Stomach (tissue), 9 donors: ENCODE measurements around the gene USP1. TPM values are rescaled to one million over a fixed set of nuclear protein-coding genes. Genes with fewer than 3 reads are reported as not detected.

Source experiments
- DNase-seq, 2 donors: peaks; one replicate each; pipeline versions ENCODE4 v3.0.0 to v3.0.0-alpha.2; 2013 to 2019
- H3K27ac ChIP-seq, 5 donors: fragments of 200-600 bp in 4 of 5; sonication (generic) in 4 of 5; one replicate each; pipeline ENCODE4 v1.5.1; 2013 to 2019; ENCODE audit warnings: mild to moderate bottlenecking in 1 of 5, moderate library complexity in 1 of 5
- H3K27me3 ChIP-seq, 3 donors: fragments of 200-600 bp; sonication (generic); one replicate each; pipeline ENCODE4 v1.5.1; 2017 to 2019; ENCODE audit warnings: mixed run types in 1 of 3
- H3K36me3 ChIP-seq, 4 donors: fragments of 200-600 bp; sonication (generic); 1 replicate in 3 of 4; 2 replicates in 1 of 4; pipeline ENCODE4 v1.5.1; 2016 to 2019
- H3K4me1 ChIP-seq, 4 donors: fragments of 200-600 bp; sonication (generic); one replicate each; pipeline ENCODE4 v1.5.1; 2016 to 2019
- H3K4me3 ChIP-seq, 4 donors: fragments of 200-600 bp; sonication (generic) in 3 of 4; one replicate each; pipeline ENCODE4 v1.5.1; 2016 to 2019; ENCODE audit warnings: mild to moderate bottlenecking in 1 of 4
- H3K9me3 ChIP-seq, 4 donors: fragments of 200-600 bp; sonication (generic); one replicate each; pipeline ENCODE4 v1.5.1; 2016 to 2019
- EP300 ChIP-seq: sonication (generic); formaldehyde crosslinking; IDR thresholded peaks from one replicate; pipeline ENCODE4 v1.6.1; 2017; ENCODE audit warnings: antibody characterized with exemption
- POLR2A ChIP-seq, 4 donors: fragments of 450-650 bp; IDR thresholded peaks; one replicate each; pipeline ENCODE4 v1.6.1; 2016; ENCODE audit warnings: antibody characterized with exemption in 4 of 4, control low read depth in 2 of 4, mild to moderate bottlenecking in 1 of 4, moderate library complexity in 1 of 4
- POLR2AphosphoS5 ChIP-seq, 3 donors: sonication (generic); formaldehyde crosslinking; IDR thresholded peaks; one replicate each; pipeline ENCODE4 v1.6.1; 2016; ENCODE audit warnings: antibody characterized with exemption in 3 of 3
- whole genome bisulfite sequencing, 5 donors: extraction: QIAGEN DNeasy Blood & Tissue Kit in 3 of 5; methylation state at CpG; one replicate each; pipeline versions ENCODE4 v1.1.5 to v1.1.7; 2013 to 2018; 5-methylcytosine and 5-hydroxymethylcytosine counted together
- intact Hi-C: fragments of 100-400 bp; cut with DNase I; formaldehyde crosslinking; loops from one replicate; pipeline ENCODE4 v1.15.1; 2023; ENCODE audit warnings: low total_unique reads
- polyA plus RNA-seq, 3 donors: library from polyadenylated mRNA; stranded (reverse); fragments of 200-250 nt; gene quantifications; one replicate each; pipeline ENCODE4 v1.2.3, GENCODE V29; 2013
- total RNA-seq, 5 donors: library from RNA; depleted of rRNA; stranded (reverse); fragments of >200 nt; gene quantifications; one replicate each; pipeline versions ENCODE4 v1.1.0 to v1.2.3, GENCODE V29; 2014 to 2016
- TF ChIP-seq, protein P1 (sequence below), 7 experiments: fragments of 450-650 bp in 4 of 7; fragments of 200-600 bp in 3 of 7; sonication (generic) in 3 of 7; IDR thresholded peaks; one replicate each; pipeline ENCODE4 v1.5.1; 2016 to 2019; ENCODE audit warnings: antibody characterized with exemption in 7 of 7, control low read depth in 2 of 7, mild to moderate bottlenecking in 1 of 7
- donor health status: healthy with polysubstance abuse.
- donor health status: Bipolar disorder and iron deficiency.
- donor health status: healthy.

USP1 gene
- total and polyA plus RNA-seq, 8 donors: 5.4 to 47.5 (median 15.5) TPM

DNA sequence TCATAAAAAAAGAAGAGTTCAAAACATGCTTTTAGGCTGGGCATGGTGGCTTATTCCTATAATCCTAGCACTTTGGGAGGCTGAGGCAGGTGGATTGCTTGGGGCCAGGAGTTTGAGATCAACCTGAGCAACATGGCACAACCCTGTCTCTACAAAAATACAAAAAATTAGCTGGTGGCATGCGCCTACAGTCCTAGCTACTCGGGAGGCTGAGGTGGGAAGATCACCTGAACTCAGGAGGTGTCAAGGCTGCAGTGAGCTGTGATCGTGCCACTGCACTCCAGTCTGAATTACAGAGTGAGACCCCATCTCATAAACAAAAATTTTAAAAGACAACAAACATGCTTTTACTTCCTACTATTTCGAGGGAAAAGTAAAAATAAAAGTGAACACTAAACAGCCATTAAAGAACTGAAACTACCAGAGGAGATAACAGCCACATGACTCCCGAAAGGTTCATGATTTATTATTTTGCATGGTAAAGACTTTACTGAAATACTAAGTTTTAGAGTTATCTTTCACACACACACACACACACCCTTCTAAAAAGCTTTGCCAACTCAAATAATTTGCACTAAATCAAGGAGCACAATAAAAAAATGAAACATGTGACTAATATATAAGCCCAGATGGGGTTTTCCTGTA, 48.1 kb downstream of the USP1 start:
- WGBS, 5 donors: 78 to 86% (median 85%) methylated on average over 5 of the region's 5 CpGs
- Histone ChIP-seq H3K27ac (no peak overlapping the region), H3K4me3 (no peak overlapping the region), H3K4me1 (no peaks in the 10 kb centered on the region), H3K36me3 (peaks cover 0 to 53% (median 37%) of the 10 kb centered on the region in 4 donors), H3K27me3 (no peaks in the 10 kb centered on the region), H3K9me3 (no peaks in the 10 kb centered on the region)
- intact Hi-C loops: no loop called here
- TF ChIP-seq EP300: no peak
- TF ChIP-seq POLR2A (IDR thresholded peaks at IDR 0.05): no peak
- TF ChIP-seq, protein P1, sequence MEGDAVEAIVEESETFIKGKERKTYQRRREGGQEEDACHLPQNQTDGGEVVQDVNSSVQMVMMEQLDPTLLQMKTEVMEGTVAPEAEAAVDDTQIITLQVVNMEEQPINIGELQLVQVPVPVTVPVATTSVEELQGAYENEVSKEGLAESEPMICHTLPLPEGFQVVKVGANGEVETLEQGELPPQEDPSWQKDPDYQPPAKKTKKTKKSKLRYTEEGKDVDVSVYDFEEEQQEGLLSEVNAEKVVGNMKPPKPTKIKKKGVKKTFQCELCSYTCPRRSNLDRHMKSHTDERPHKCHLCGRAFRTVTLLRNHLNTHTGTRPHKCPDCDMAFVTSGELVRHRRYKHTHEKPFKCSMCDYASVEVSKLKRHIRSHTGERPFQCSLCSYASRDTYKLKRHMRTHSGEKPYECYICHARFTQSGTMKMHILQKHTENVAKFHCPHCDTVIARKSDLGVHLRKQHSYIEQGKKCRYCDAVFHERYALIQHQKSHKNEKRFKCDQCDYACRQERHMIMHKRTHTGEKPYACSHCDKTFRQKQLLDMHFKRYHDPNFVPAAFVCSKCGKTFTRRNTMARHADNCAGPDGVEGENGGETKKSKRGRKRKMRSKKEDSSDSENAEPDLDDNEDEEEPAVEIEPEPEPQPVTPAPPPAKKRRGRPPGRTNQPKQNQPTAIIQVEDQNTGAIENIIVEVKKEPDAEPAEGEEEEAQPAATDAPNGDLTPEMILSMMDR (IDR thresholded peaks at IDR 0.05): no peak
- no peak for TF ChIP-seq POLR2AphosphoS5 (IDR thresholded peaks at IDR 0.05)
- DNase-seq: no peak

DNA sequence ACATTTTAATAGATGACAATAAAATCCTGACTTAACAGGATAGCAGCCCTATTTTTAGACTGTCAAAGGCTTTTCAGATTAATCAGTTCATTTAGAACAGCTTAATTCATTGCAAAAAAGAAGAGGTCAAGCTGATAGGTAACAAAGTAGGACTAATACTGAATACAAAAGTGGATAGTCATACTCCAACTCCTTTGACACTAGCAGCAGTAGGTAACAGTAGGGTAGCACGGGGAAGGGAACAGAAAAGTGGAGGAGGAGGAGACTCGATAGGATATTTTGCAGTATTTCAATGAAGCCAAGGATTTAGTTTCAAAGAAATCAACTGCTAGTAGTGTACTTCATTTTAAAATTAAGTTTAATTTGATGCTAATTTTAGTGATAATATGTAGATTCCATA, 51.1 kb downstream of the USP1 start:
- H3K36me3 ChIP-seq: peaks cover 8 to 70% (median 53%) of the 10 kb centered on the region in 4 donors
- no peaks in the 10 kb centered on the region for H3K27me3 ChIP-seq
- no peak overlapping the region for H3K27ac ChIP-seq
- intact Hi-C loops: no loop called here
- DNase-seq: no peak
- 85 to 93% (median 89%) methylated on average over 2 of the region's 2 CpGs for WGBS, 5 donors
- no peak overlapping the region for H3K4me3 ChIP-seq
- no peaks in the 10 kb centered on the region for H3K9me3 ChIP-seq
- TF ChIP-seq, protein P1 (IDR thresholded peaks at IDR 0.05): no peak
- TF ChIP-seq POLR2AphosphoS5 (IDR thresholded peaks at IDR 0.05): no peak
- no peaks in the 10 kb centered on the region for H3K4me1 ChIP-seq

DNA sequence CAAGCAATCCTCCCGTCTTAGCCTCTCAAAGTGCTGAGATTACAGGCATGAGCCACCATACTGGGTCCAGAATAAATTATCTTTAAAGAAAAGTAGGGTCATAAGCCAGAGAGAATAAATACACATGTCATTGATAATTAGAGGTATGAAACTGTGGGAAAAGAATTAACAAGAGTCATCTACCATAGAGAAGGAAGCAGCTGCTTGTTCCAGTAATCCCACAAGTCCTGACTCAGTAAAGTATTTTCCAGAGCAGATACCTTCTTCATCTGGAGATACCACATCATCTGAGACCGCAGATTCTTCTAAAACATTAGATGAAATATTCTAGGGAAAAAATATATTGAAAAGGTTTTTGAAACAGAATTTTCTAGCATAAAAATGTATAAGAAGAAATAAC, 55.7 kb downstream of the USP1 start:
- Histone ChIP-seq H3K27ac (no peak overlapping the region), H3K36me3 (peaks cover 19 to 80% (median 74%) of the 10 kb centered on the region in 4 donors), H3K27me3 (no peaks in the 10 kb centered on the region), H3K9me3 (no peaks in the 10 kb centered on the region), H3K4me1 (no peaks in the 10 kb centered on the region), H3K4me3 (no peak overlapping the region)
- TF ChIP-seq POLR2A (IDR thresholded peaks at IDR 0.05) (no peak), POLR2AphosphoS5 (IDR thresholded peaks at IDR 0.05) (no peak), EP300 (no peak)
- TF ChIP-seq, protein P1 (IDR thresholded peaks at IDR 0.05): no peak
- 94 to 99% (median 96%) methylated on average over 2 of the region's 2 CpGs for WGBS, 5 donors
- intact Hi-C loops: no loop called here
- DNase-seq: no peak

DNA sequence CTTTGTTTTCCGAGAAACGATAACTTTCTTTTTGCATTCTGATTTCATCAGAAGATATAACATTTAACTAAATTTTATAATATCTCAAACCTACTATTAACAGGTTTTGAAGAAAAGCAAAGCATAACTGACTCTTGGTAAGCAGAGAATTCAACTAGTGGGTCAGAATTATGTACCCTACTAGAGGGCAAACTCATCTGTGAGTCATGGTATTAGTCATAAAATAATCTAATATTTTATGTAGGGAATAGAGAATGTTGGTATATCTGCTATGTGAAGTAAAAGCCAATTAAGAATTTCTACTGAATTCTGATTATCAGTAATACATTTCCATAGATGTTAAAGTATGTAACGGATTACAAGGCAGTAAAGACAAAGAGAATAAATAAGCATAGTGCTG, 56.8 kb downstream of the USP1 start:
- intact Hi-C loops: no loop called here
- Histone ChIP-seq H3K36me3 (peaks cover 19 to 72% (median 68%) of the 10 kb centered on the region in 4 donors), H3K4me3 (no peak overlapping the region), H3K9me3 (no peaks in the 10 kb centered on the region), H3K4me1 (no peaks in the 10 kb centered on the region), H3K27ac (no peak overlapping the region), H3K27me3 (no peaks in the 10 kb centered on the region)
- TF ChIP-seq POLR2A (IDR thresholded peaks at IDR 0.05) (no peak), EP300 (no peak), POLR2AphosphoS5 (IDR thresholded peaks at IDR 0.05) (no peak)
- TF ChIP-seq, protein P1 (IDR thresholded peaks at IDR 0.05): no peak
- no peak for DNase-seq
- 93 to 99% (median 95%) methylated on average over 3 of the region's 3 CpGs for WGBS, 5 donors
